Ishikawa (cell line): ENCODE results near the gene RALGPS1.

ENCODE experiments used
- CEBPB ChIP-seq: IDR thresholded peaks from 2 replicates; pipeline ENCODE4 v1.6.1; 2012
- CREB1 ChIP-seq: IDR thresholded peaks from 2 replicates; pipeline ENCODE4 v1.6.1; 2012; ENCODE audit warnings: low read depth
- EGR1 ChIP-seq: IDR thresholded peaks from 2 replicates; pipeline ENCODE4 v1.6.1; 2012
- EP300 ChIP-seq: IDR thresholded peaks from 2 replicates; pipeline ENCODE4 v1.6.1; 2012; ENCODE audit warnings: borderline replicate concordance
- FOXM1 ChIP-seq: IDR thresholded peaks from 2 replicates; pipeline ENCODE4 v1.6.1; 2012; ENCODE audit warnings: low read depth, borderline replicate concordance
- MAX ChIP-seq: IDR thresholded peaks from 2 replicates; pipeline ENCODE4 v1.6.1; 2012
- NFIC ChIP-seq: IDR thresholded peaks from 2 replicates; pipeline ENCODE4 v1.6.1; 2012
- RAD21 ChIP-seq: IDR thresholded peaks from 2 replicates; pipeline ENCODE4 v1.6.1; 2012; ENCODE audit warnings: low read depth
- REST ChIP-seq: IDR thresholded peaks from 2 replicates; pipeline ENCODE4 v1.6.1; 2012; ENCODE audit warnings: low read depth, mild to moderate bottlenecking
- TAF1 ChIP-seq: IDR thresholded peaks from 2 replicates; pipeline ENCODE4 v1.6.1; 2012; ENCODE audit warnings: low read depth, mild to moderate bottlenecking
- TCF12 ChIP-seq: IDR thresholded peaks from 2 replicates; pipeline ENCODE4 v1.6.1; 2012; ENCODE audit warnings: low read depth
- TEAD4 ChIP-seq: IDR thresholded peaks from 2 replicates; pipeline ENCODE4 v1.6.1; 2012
- YY1 ChIP-seq: IDR thresholded peaks from 2 replicates; pipeline ENCODE4 v1.6.1; 2012; ENCODE audit warnings: low read depth
- ZBTB7A ChIP-seq: IDR thresholded peaks from 2 replicates; pipeline ENCODE4 v1.6.1; 2012; ENCODE audit warnings: low read depth
- TF ChIP-seq, protein P1 (sequence below): IDR thresholded peaks from 2 replicates; pipeline ENCODE4 v1.6.1; 2012

RALGPS1 gene

DNA sequence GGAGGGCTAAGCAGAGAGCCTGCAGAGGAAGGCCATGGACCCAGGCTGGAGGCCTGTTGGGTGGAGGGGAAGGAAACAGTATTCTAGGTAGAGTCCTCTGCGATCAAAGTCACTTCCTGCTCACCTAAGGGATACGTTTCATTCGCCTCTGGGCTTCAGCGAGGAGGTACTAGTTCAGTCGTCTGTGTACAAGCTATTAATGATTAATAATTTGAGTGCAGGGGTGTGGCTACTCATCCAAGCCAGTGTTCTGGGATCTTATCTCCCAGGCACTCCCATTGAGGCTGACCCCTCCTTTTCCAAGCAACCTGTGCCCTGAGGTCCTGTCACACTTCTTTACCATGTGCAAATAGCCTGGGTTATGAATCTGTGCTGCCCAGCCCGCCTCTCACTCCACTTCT is 25.2 kb downstream of the RALGPS1 start:
- TF ChIP-seq EGR1 (no peak), TEAD4 (no peak), ZBTB7A (no peak), CEBPB (no peak), TAF1 (no peak), MAX (no peak), FOXM1 (no peak), TCF12 (no peak)
- TF ChIP-seq, protein P1, sequence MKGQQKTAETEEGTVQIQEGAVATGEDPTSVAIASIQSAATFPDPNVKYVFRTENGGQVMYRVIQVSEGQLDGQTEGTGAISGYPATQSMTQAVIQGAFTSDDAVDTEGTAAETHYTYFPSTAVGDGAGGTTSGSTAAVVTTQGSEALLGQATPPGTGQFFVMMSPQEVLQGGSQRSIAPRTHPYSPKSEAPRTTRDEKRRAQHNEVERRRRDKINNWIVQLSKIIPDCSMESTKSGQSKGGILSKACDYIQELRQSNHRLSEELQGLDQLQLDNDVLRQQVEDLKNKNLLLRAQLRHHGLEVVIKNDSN: no peak

- no peak for TF ChIP-seq TAF1
- no peak for TF ChIP-seq REST
- no peak for TF ChIP-seq FOXM1
- TF ChIP-seq MAX: no peak
- TF ChIP-seq, protein P1: no peak
- TF ChIP-seq CEBPB: no peak
- TF ChIP-seq TCF12: no peak
Observed at GRCh38 chr9:126942399-126942798, 27.8 kb downstream of the RALGPS1 start.

DNA sequence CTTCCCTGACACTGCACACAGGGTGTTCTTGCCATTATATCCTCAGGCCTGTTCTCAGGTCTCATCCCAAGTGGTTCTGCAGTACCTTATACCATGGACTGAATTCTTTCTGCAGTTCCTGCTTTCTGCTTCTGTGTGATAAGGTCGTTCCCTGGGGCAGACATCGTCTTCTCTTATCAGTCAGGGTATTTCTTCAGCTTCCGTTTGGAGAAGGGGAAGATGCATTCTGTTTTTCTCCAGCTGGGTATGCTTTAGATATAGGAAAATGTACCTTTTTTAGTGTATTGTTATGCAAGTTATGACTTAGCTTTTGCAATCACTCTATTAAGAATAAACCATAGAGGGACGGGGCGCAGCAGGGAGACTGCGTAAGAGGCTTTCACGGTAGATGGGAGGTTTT is 31.1 kb downstream of the RALGPS1 start:
- TF ChIP-seq EGR1 (no peak), TEAD4 (no peak), FOXM1 (no peak), CREB1 (no peak), NFIC (no peak), YY1 (no peak), MAX (no peak), EP300 (no peak), TCF12 (no peak), RAD21 (no peak), TAF1 (no peak), REST (no peak), CEBPB (no peak), ZBTB7A (no peak)
- TF ChIP-seq, protein P1: no peak

DNA sequence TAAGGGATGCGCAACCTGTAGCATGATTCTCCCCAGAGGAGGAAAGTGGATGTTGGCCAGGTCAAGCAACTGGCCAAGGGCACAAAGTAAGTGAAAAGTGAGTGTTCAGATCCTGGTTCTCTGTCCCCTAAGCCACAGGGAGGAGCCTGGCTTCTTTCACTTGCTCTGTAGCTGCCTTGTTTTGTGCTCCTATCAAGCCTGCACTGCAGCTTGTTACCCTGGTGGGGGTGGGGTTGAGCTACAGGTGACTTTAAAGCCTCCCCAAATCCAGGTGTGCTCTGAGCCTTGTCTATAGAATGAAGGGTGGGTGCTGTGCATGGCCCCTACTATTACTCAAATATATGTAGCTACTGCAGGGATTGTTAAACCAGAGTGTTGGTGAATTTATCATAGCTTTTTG is 32.9 kb downstream of the RALGPS1 start:
- TF ChIP-seq YY1 (no peak), RAD21 (peak; percentile 22), TCF12 (no peak), EP300 (no peak), FOXM1 (no peak), REST (no peak)

DNA sequence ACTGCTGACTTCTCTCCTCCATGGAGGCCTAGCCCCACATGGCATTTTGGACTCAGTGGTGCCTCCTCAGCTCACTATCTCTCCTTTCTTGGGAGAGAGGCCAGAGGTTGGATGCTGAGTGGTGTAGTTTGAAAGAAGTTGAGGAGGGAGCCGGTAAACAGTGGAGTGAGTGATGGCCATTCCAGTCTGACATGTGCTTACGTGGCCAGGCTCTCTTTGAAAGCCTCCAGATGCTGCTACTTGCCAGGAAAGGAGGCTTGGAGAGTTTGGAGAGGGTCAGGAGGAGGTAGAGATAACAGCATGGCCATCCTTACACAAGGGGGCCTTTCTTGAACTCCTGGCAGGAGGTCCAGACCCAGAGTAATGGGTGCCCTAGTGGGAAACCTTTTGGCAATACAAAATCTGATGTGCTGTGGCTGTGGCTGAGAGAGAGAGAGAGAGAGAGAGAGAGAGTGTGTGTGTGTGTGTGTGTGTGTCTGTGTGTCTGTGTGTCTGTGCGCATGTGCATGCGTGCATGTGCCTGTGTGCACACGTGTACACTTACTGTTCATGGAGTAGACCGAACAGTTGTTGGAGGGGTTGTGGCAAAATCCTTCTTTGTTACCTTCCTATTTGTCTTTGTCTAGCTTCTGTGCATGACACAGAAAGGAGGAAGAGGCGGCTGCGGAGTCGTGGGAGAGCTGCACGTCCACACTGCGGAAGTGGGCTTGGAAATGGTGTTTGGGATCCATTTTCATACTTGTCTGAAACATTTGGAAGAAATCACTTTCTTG is 37.8 kb downstream of the RALGPS1 start:
- TF ChIP-seq, protein P1: no peak
- no peak for TF ChIP-seq TCF12
- no peak for TF ChIP-seq NFIC
- no peak for TF ChIP-seq CREB1
- TF ChIP-seq CEBPB: no peak
- TF ChIP-seq TAF1: no peak
- TF ChIP-seq FOXM1: no peak
- TF ChIP-seq EP300: no peak
